Fibroblast of lung (primary cell): ENCODE measurements around the gene KRT3.

ENCODE experiments used
- EZH2 ChIP-seq: IDR thresholded peaks from 2 replicates; pipeline ENCODE4 v1.5.1; 2012; ENCODE audit warnings: low read length, control low read depth, mild to moderate bottlenecking; ENCODE audit errors: missing control alignments
- TF ChIP-seq, protein P1 (sequence below), 2 donors: IDR thresholded peaks in 1 of 2; conservative IDR thresholded peaks in 1 of 2; 1 replicate in 1 of 2; 2 replicates in 1 of 2; pipeline ENCODE4 v1.5.1; 2011 to 2012; ENCODE audit warnings: low read length in 2 of 2, control low read depth in 1 of 2, inconsistent platforms in 1 of 2, low read depth in 1 of 2, mild to moderate bottlenecking in 1 of 2

DNA sequence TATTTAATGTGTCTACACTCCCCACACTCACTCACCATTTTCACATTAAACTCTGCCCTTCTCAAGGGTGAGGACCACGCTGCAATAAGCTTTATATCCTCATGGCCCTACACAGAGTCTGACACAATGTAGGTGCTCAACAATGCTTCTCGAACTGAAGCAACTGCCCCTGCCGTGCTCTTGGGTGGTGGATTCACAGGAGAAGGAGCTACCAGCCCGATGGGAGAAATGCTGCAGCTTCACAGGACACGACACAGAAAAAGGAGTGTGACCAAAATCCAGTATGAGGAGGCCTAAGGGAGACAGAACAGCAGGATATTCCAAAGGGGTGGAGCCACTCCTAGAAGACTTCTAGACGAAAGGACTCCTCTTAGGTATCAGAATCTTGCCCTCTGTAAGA lies 6.5 kb upstream of the KRT3 start:
- TF ChIP-seq, protein P1, sequence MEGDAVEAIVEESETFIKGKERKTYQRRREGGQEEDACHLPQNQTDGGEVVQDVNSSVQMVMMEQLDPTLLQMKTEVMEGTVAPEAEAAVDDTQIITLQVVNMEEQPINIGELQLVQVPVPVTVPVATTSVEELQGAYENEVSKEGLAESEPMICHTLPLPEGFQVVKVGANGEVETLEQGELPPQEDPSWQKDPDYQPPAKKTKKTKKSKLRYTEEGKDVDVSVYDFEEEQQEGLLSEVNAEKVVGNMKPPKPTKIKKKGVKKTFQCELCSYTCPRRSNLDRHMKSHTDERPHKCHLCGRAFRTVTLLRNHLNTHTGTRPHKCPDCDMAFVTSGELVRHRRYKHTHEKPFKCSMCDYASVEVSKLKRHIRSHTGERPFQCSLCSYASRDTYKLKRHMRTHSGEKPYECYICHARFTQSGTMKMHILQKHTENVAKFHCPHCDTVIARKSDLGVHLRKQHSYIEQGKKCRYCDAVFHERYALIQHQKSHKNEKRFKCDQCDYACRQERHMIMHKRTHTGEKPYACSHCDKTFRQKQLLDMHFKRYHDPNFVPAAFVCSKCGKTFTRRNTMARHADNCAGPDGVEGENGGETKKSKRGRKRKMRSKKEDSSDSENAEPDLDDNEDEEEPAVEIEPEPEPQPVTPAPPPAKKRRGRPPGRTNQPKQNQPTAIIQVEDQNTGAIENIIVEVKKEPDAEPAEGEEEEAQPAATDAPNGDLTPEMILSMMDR (conservative IDR thresholded peaks at IDR 0.05 in 1 of 2, IDR thresholded peaks at IDR 0.05 in 1 of 2; ENCODE audit: low read depth in 1 of 2, low read length in 2 of 2) = no peak
- no peak for TF ChIP-seq EZH2
